C4-2B (cell line): Measurements from ENCODE around the gene ANKRD18B.
"Not testable (repeated sequence)": the region's sequence is repeated elsewhere in the genome, so short reads cannot be mapped to it uniquely, and the experiment has no call there.

Source experiments
- ZFX ChIP-seq: fragments of 450-650 bp; IDR thresholded peaks from 2 replicates; pipeline ENCODE4 v1.6.1; 2017
- TF ChIP-seq, protein P1 (sequence below): fragments of 450-650 bp; conservative IDR thresholded peaks from 2 replicates; pipeline ENCODE4 v1.5.1; 2017; ENCODE audit warnings: mild to moderate bottlenecking

- TF ChIP-seq, protein P1, sequence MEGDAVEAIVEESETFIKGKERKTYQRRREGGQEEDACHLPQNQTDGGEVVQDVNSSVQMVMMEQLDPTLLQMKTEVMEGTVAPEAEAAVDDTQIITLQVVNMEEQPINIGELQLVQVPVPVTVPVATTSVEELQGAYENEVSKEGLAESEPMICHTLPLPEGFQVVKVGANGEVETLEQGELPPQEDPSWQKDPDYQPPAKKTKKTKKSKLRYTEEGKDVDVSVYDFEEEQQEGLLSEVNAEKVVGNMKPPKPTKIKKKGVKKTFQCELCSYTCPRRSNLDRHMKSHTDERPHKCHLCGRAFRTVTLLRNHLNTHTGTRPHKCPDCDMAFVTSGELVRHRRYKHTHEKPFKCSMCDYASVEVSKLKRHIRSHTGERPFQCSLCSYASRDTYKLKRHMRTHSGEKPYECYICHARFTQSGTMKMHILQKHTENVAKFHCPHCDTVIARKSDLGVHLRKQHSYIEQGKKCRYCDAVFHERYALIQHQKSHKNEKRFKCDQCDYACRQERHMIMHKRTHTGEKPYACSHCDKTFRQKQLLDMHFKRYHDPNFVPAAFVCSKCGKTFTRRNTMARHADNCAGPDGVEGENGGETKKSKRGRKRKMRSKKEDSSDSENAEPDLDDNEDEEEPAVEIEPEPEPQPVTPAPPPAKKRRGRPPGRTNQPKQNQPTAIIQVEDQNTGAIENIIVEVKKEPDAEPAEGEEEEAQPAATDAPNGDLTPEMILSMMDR: not testable (repeated sequence)
- not testable (repeated sequence) for TF ChIP-seq ZFX
Measured at GRCh38 chr9:33528069-33528468, 4.0 kb downstream of the ANKRD18B start.
